DMS114 treated with DMSO at 0.1 percent for 48 hours (cell line): ENCODE measurements around the gene NR6A1.

ENCODE experiments used
- DNase-seq: peaks from one replicate; lab custom pipeline; 2025; ENCODE audit not compliant: unreplicated experiment; lab: John Stamatoyannopoulos, UW

NR6A1 gene

GRCh38 chr9:124477648-124478285 lies 293.3 kb downstream of the NR6A1 start:
- no peak for DNase-seq

GRCh38 chr9:124477211-124477647 lies 293.9 kb downstream of the NR6A1 start:
- DNase-seq, result no peak

GRCh38 chr9:124475868-124476690 lies 295.0 kb downstream of the NR6A1 start:
- no peak for DNase-seq

- DNase-seq, result no peak
Observed at GRCh38 chr9:124475158-124475867, 295.8 kb downstream of the NR6A1 start.

DNA sequence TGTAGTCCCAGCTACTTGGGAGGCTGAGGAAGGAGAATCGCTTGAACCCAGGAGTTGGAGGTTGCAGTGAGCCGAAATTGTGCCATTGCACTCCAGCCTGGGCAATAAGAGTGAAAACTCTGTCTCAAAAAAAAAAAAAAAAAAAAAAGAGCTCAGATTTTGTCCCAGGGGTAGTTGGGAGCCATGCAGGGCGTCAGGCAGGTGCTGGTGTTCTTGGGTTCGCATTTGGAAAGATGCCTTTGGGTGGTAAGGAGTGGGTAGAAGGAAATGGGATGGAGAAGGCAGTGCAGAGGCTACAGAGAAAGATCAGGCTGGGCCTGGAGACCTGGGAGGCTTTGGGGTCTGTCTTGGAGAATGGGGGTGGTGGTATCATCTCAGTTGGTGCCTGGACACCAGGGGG lies 297.0 kb downstream of the NR6A1 start:
- no peak for DNase-seq

- no peak for DNase-seq
Observed at GRCh38 chr9:124473310-124473709, 297.8 kb downstream of the NR6A1 start.

DNA sequence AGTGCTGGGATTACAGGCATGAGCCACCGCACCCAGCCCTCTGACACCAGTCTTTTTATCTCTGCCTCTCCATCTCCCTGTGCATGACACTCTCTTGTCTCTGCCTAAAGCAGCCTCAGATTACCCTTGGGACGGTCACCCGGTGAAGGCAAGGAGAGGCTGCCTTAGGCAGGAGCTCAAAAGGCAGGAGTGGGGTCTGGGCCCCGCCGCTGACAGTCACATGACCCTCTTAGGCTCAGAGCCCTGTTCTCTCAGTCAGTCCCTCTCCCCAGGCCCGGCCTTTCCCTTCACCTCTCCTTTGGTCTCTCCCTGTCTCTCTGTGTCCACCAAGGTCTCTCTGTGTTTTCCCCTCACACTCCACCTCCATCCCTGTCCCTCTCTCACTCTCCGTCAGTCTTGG lies 298.3 kb downstream of the NR6A1 start:
- DNase-seq, result no peak

- no peak for DNase-seq
Observed at GRCh38 chr9:124471761-124472160, 299.4 kb downstream of the NR6A1 start.

DNA sequence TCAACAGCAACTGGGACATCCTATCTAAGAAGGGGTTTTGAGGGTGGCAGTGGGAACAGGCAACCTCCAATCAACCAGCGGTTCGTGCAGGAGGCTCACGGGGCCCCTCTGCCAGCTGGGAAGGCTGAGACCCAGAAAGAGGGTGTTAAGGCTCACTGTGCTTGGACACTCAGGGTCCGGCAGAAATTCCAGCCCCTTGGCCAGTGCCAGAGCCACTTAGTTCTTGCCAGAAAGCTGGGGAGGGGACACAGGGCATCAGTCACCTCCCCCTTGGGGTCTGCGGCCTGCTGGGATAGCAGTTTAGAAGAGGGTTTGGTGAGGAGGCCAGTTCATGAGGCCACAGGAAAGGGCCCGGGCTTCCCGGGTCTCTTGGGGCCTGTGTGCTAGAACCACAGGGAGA lies 300.4 kb downstream of the NR6A1 start:
- DNase-seq, result no peak

- DNase-seq, result no peak
Observed at GRCh38 chr9:124470306-124470705, 300.8 kb downstream of the NR6A1 start.

- DNase-seq, result no peak
Observed at GRCh38 chr9:124469011-124469832, 301.9 kb downstream of the NR6A1 start.

DNA sequence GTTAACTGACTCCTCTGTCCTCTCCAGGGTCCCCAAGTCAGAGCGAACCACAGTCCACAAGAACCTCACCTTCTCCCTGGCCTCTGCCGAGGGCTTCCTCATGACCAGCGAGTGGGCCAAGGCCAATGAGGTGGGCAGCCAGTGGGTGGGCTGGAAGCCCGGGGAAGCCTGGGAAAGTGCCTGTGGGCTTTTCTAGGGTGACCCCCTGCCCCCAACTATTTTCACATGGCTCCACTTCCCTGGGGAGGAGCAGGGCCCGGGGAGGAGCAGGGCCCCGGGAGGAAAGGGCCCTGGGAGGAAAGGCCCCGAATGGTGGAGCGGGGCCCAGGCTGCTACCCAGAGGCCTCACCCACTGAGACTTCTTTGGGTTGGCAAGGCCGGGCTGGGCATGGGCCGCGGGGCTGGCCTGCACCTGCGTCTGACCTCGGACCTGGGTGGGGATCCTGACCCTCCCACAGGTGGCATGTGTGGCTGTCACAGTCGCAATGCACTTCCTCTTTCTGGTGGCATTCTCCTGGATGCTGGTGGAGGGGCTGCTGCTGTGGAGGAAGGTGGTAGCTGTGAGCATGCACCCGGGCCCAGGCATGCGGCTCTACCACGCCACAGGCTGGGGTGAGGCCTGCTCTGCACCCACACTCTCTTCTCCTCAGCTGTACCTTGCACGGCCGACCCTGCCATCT lies 302.9 kb downstream of the NR6A1 start:
- DNase-seq, result no peak

- no peak for DNase-seq
Observed at GRCh38 chr9:124467410-124468060, 303.6 kb downstream of the NR6A1 start.
